Esophagus squamous epithelium (tissue), 5 donors: ENCODE results near the gene FAM32A. TPM values are rescaled to one million over a fixed set of nuclear protein-coding genes. Genes with fewer than 3 reads are reported as not detected.
A peak's percentile ranks its signal among the peaks of the same experiment; 100 is the strongest.

Source experiments
- DNase-seq: peaks from one replicate; lab custom pipeline; 2025; lab: John Stamatoyannopoulos, UW
- H3K27ac ChIP-seq, 4 donors: fragments of 200-600 bp; sonication (generic); one replicate each; pipeline ENCODE4 v1.5.1; 2016 to 2019; ENCODE audit warnings: mild to moderate bottlenecking in 1 of 4
- H3K27me3 ChIP-seq, 4 donors: fragments of 200-600 bp; sonication (generic); 1 replicate in 3 of 4; 2 replicates in 1 of 4; pipeline versions ENCODE4 v1.5.1 to v1.6.0; 2017 to 2021; ENCODE audit warnings: antibody characterized with exemption in 1 of 4
- H3K36me3 ChIP-seq, 3 donors: fragments of 200-600 bp; sonication (generic); one replicate each; pipeline ENCODE4 v1.5.1; 2016 to 2019
- H3K4me1 ChIP-seq, 3 donors: fragments of 200-600 bp; sonication (generic); one replicate each; pipeline ENCODE4 v1.5.1; 2017 to 2019
- H3K4me3 ChIP-seq, 4 donors: fragments of 200-600 bp; sonication (generic); 1 replicate in 3 of 4; 2 replicates in 1 of 4; pipeline ENCODE4 v1.5.1; 2016 to 2019; ENCODE audit warnings: mild to moderate bottlenecking in 2 of 4, moderate library complexity in 1 of 4
- H3K9me3 ChIP-seq, 3 donors: fragments of 200-600 bp; sonication (generic); one replicate each; pipeline ENCODE4 v1.5.1; 2016 to 2019
- CTCF ChIP-seq, 6 experiments: fragments of 450-650 bp in 4 of 6; fragments of 200-600 bp in 2 of 6; sonication (generic) in 2 of 6; IDR thresholded peaks; one replicate each; pipeline ENCODE4 v1.5.1; 2016 to 2019; ENCODE audit warnings: antibody characterized with exemption in 6 of 6, mild to moderate bottlenecking in 4 of 6, moderate library complexity in 4 of 6
- POLR2A ChIP-seq, 4 donors: fragments of 450-650 bp; IDR thresholded peaks; one replicate each; pipeline ENCODE4 v1.6.1; 2017; ENCODE audit warnings: antibody characterized with exemption in 4 of 4, mild to moderate bottlenecking in 4 of 4, moderate library complexity in 3 of 4
- WGBS, 2 donors: methylation state at CpG; one replicate each; pipeline ENCODE4 v1.1.5; 2018; 5-methylcytosine and 5-hydroxymethylcytosine counted together
- intact Hi-C: fragments of 100-400 bp; cut with DNase I; formaldehyde crosslinking; loops from one replicate; pipeline ENCODE4 v1.15.0; 2022
- total RNA-seq, 4 donors: library from RNA; depleted of rRNA; stranded (reverse); fragments of >200 nt; gene quantifications; one replicate each; pipeline ENCODE4 v1.1.0, GENCODE V29; 2016
- donor health status: DM: yes; HTN: yes; CAD: no.

The FAM32A gene
- total RNA-seq, 4 donors from 2014 or later = 53.5 to 97.4 (median 70.8) TPM

GRCh38 chr19:16200038-16201010 is 15.1 kb downstream of the FAM32A start:
- peaks cover 16 to 44% (median 21%) of the 10 kb centered on the region in 3 donors for H3K4me1 ChIP-seq
- no peak overlapping the region for H3K4me3 ChIP-seq
- peak overlapping the region in 2 of 4 donors; percentile 29 to 55 for H3K27ac ChIP-seq
- H3K36me3 ChIP-seq = peaks cover 12 to 51% (median 14%) of the 10 kb centered on the region in 3 donors
- intact Hi-C loops = no loop called here
- H3K9me3 ChIP-seq = no peaks in the 10 kb centered on the region
- H3K27me3 ChIP-seq = no peaks in the 10 kb centered on the region
- no peak for TF ChIP-seq CTCF (IDR thresholded peaks at IDR 0.05)
- TF ChIP-seq POLR2A (IDR thresholded peaks at IDR 0.05) = no peak
- DNase-seq = no peak
- 58 to 81% methylated on average over 11 to 18 of the region's 20 CpGs for WGBS, 2 donors

- TF ChIP-seq POLR2A (IDR thresholded peaks at IDR 0.05) (no peak), CTCF (IDR thresholded peaks at IDR 0.05) (no peak)
- H3K27me3 ChIP-seq = no peaks in the 10 kb centered on the region
- 94 to 95% methylated on average over 2 to 4 of the region's 4 CpGs for WGBS, 2 donors
- H3K27ac ChIP-seq = no peak overlapping the region
- H3K4me1 ChIP-seq = peaks cover 16 to 50% (median 21%) of the 10 kb centered on the region in 3 donors
- no peak overlapping the region for H3K4me3 ChIP-seq
- H3K9me3 ChIP-seq = no peaks in the 10 kb centered on the region
- peaks cover 14 to 57% (median 14%) of the 10 kb centered on the region in 3 donors for H3K36me3 ChIP-seq
- intact Hi-C loops = no loop called here
- no peak for DNase-seq
Observed at GRCh38 chr19:16201011-16201391, 15.8 kb downstream of the FAM32A start.

GRCh38 chr19:16202320-16203255 is 17.4 kb downstream of the FAM32A start:
- TF ChIP-seq CTCF (IDR thresholded peaks at IDR 0.05) (no peak), POLR2A (IDR thresholded peaks at IDR 0.05) (no peak)
- Histone ChIP-seq H3K4me1 (peaks cover 15 to 37% (median 16%) of the 10 kb centered on the region in 3 donors), H3K27me3 (no peaks in the 10 kb centered on the region), H3K27ac (no peak overlapping the region), H3K4me3 (no peak overlapping the region), H3K36me3 (peaks cover 14 to 73% (median 22%) of the 10 kb centered on the region in 3 donors), H3K9me3 (no peaks in the 10 kb centered on the region)
- 73 to 86% methylated on average over 22 of the region's 22 CpGs for WGBS, 2 donors
- intact Hi-C loops = no loop called here
- DNase-seq = no peak

- Histone ChIP-seq H3K27ac (no peak overlapping the region), H3K9me3 (no peaks in the 10 kb centered on the region), H3K27me3 (no peaks in the 10 kb centered on the region), H3K4me1 (peaks cover 13 to 32% (median 15%) of the 10 kb centered on the region in 3 donors), H3K4me3 (no peak overlapping the region), H3K36me3 (peaks cover 19 to 82% (median 23%) of the 10 kb centered on the region in 3 donors)
- no peak for TF ChIP-seq CTCF (IDR thresholded peaks at IDR 0.05)
- no peak for TF ChIP-seq POLR2A (IDR thresholded peaks at IDR 0.05)
- no peak for DNase-seq
- WGBS, 2 donors = 76 to 93% methylated on average over 4 to 6 of the region's 19 CpGs
- intact Hi-C loops = no loop called here
Observed at GRCh38 chr19:16203256-16204004, 18.2 kb downstream of the FAM32A start.
